Middle frontal gyrus (tissue), 1 donor: ENCODE measurements around the gene CCDC148.

ENCODE experiments used
- DNase-seq: peaks from one replicate; pipeline ENCODE4 v3.0.0-alpha.2; 2015; ENCODE audit warnings: low spot score; ENCODE audit errors: extremely low spot score

Gene CCDC148

GRCh38 chr2:158182676-158183295 is 273.8 kb downstream of the CCDC148 start:
- DNase-seq, result no peak

- no peak for DNase-seq
Measured at GRCh38 chr2:158181171-158181570, 275.4 kb downstream of the CCDC148 start.

- no peak for DNase-seq
Measured at GRCh38 chr2:158179660-158180059, 276.9 kb downstream of the CCDC148 start.

- DNase-seq, result no peak
Measured at GRCh38 chr2:158178646-158179045, 277.9 kb downstream of the CCDC148 start.

GRCh38 chr2:158174956-158175355 is 281.6 kb downstream of the CCDC148 start:
- no peak for DNase-seq

- no peak for DNase-seq
Measured at GRCh38 chr2:158174495-158174894, 282.1 kb downstream of the CCDC148 start.

GRCh38 chr2:158172719-158173118 is 283.8 kb downstream of the CCDC148 start:
- DNase-seq, result no peak

- no peak for DNase-seq
Measured at GRCh38 chr2:158154596-158154995, 302.0 kb downstream of the CCDC148 start.

GRCh38 chr2:158153270-158154015 is 303.1 kb downstream of the CCDC148 start:
- no peak for DNase-seq

GRCh38 chr2:158144914-158145625 is 311.5 kb downstream of the CCDC148 start:
- no peak for DNase-seq

- DNase-seq, result no peak
Measured at GRCh38 chr2:158143703-158144360, 312.7 kb downstream of the CCDC148 start.

GRCh38 chr2:158142568-158143332 is 313.8 kb downstream of the CCDC148 start:
- DNase-seq, result no peak

- no peak for DNase-seq
Measured at GRCh38 chr2:158142165-158142564, 314.4 kb downstream of the CCDC148 start.

- no peak for DNase-seq
Measured at GRCh38 chr2:158140201-158140600, 316.4 kb downstream of the CCDC148 start.

- no peak for DNase-seq
Measured at GRCh38 chr2:158138255-158138654, 318.3 kb downstream of the CCDC148 start.

- no peak for DNase-seq
Measured at GRCh38 chr2:158135096-158135495, 321.5 kb downstream of the CCDC148 start.

GRCh38 chr2:158134655-158135054 is 321.9 kb downstream of the CCDC148 start:
- no peak for DNase-seq

- DNase-seq, result no peak
Measured at GRCh38 chr2:158134055-158134454, 322.5 kb downstream of the CCDC148 start.

GRCh38 chr2:158131919-158132566 is 324.5 kb downstream of the CCDC148 start:
- DNase-seq, result no peak

GRCh38 chr2:158131483-158131912 is 325.1 kb downstream of the CCDC148 start:
- no peak for DNase-seq
